Liver (tissue), 9 donors: Measurements from ENCODE around the gene NAV2. TPM values are rescaled to one million over a fixed set of nuclear protein-coding genes. Genes with fewer than 3 reads are reported as not detected.

Experiments used
- DNase-seq: peaks from one replicate; pipeline ENCODE4 v3.0.0-alpha.2; 2017; ENCODE audit warnings: low spot score
- H3K27ac ChIP-seq, 2 donors: one replicate each; pipeline ENCODE4 v1.7.0; 2013; ENCODE audit warnings: inconsistent platforms in 2 of 2, low read length in 2 of 2, control low read depth in 1 of 2, low read depth in 1 of 2, mild to moderate bottlenecking in 1 of 2
- H3K27me3 ChIP-seq, 4 donors: one replicate each; pipeline versions ENCODE4 v1.6.1 to v1.7.0; 2013; ENCODE audit warnings: low read length in 3 of 4, inconsistent platforms in 1 of 4, mild to moderate bottlenecking in 1 of 4, moderate library complexity in 1 of 4; ENCODE audit not compliant: control insufficient read depth in 4 of 4, insufficient read depth in 4 of 4
- H3K36me3 ChIP-seq, 4 donors: one replicate each; pipeline versions ENCODE4 v1.6.1 to v1.7.0; 2013; ENCODE audit warnings: low read length in 3 of 4, mild to moderate bottlenecking in 3 of 4, low read depth in 1 of 4, moderate library complexity in 1 of 4; ENCODE audit not compliant: control insufficient read depth in 4 of 4, insufficient read depth in 3 of 4
- H3K4me1 ChIP-seq, 4 donors: one replicate each; pipeline versions ENCODE4 v1.6.1 to v1.7.0; 2013; ENCODE audit warnings: low read length in 3 of 4, mild to moderate bottlenecking in 3 of 4, moderate library complexity in 1 of 4; ENCODE audit not compliant: control insufficient read depth in 4 of 4, insufficient read depth in 4 of 4
- H3K4me3 ChIP-seq, 3 donors: one replicate each; pipeline versions ENCODE4 v1.6.1 to v1.7.0; 2013; ENCODE audit warnings: low read length in 3 of 3, control low read depth in 1 of 3, low read depth in 1 of 3, mild to moderate bottlenecking in 1 of 3
- H3K9ac ChIP-seq, 2 donors: one replicate each; pipeline ENCODE4 v1.7.0; 2013; ENCODE audit warnings: low read length in 2 of 2, mild to moderate bottlenecking in 2 of 2, moderate library complexity in 2 of 2, control low read depth in 1 of 2, low read depth in 1 of 2
- H3K9me3 ChIP-seq, 4 donors: one replicate each; pipeline versions ENCODE4 v1.6.1 to v1.7.0; 2013; ENCODE audit warnings: low read length in 3 of 4; ENCODE audit not compliant: control insufficient read depth in 4 of 4
- EGR1 ChIP-seq, 2 donors: IDR thresholded peaks; 2 replicates each; pipeline ENCODE4 v1.6.1; 2016 to 2018; ENCODE audit warnings: antibody characterized with exemption in 2 of 2, low read depth in 2 of 2
- FOXA1 ChIP-seq: IDR thresholded peaks from 2 replicates; pipeline ENCODE4 v1.6.1; 2016; ENCODE audit warnings: antibody characterized with exemption
- FOXA2 ChIP-seq: IDR thresholded peaks from 2 replicates; pipeline ENCODE4 v1.6.1; 2016; ENCODE audit warnings: antibody characterized with exemption
- GABPA ChIP-seq, 2 donors: IDR thresholded peaks in 1 of 2; conservative IDR thresholded peaks in 1 of 2; 2 replicates each; pipeline ENCODE4 v1.6.1; 2016; ENCODE audit warnings: antibody characterized with exemption in 2 of 2, mild to moderate bottlenecking in 1 of 2, moderate library complexity in 1 of 2
- HNF4A ChIP-seq, 2 donors: conservative IDR thresholded peaks; 2 replicates each; pipeline ENCODE4 v1.6.1; 2016; ENCODE audit warnings: antibody characterized with exemption in 2 of 2, mild to moderate bottlenecking in 2 of 2
- HNF4G ChIP-seq: IDR thresholded peaks from 2 replicates; pipeline ENCODE4 v1.6.1; 2016; ENCODE audit warnings: antibody characterized with exemption
- JUND ChIP-seq, 2 donors: IDR thresholded peaks; 2 replicates each; pipeline ENCODE4 v1.6.1; 2016; ENCODE audit warnings: antibody characterized with exemption in 2 of 2
- NR2F2 ChIP-seq: IDR thresholded peaks from 2 replicates; pipeline ENCODE4 v1.6.1; 2016; ENCODE audit warnings: antibody characterized with exemption
- RAD21 ChIP-seq, 2 donors: IDR thresholded peaks; 2 replicates each; pipeline ENCODE4 v1.6.1; 2016; ENCODE audit warnings: antibody characterized with exemption in 2 of 2, mild to moderate bottlenecking in 2 of 2
- RXRA ChIP-seq, 2 donors: IDR thresholded peaks; 2 replicates each; pipeline ENCODE4 v1.6.1; 2017 to 2018; ENCODE audit warnings: antibody characterized with exemption in 2 of 2, mild to moderate bottlenecking in 1 of 2
- SP1 ChIP-seq: IDR thresholded peaks from 2 replicates; pipeline ENCODE4 v1.6.1; 2018; ENCODE audit warnings: antibody characterized with exemption, mild to moderate bottlenecking
- TAF1 ChIP-seq: conservative IDR thresholded peaks from 2 replicates; pipeline ENCODE4 v1.6.1; 2016; ENCODE audit warnings: antibody characterized with exemption, mild to moderate bottlenecking
- YY1 ChIP-seq: IDR thresholded peaks from 2 replicates; pipeline ENCODE4 v1.6.1; 2016; ENCODE audit warnings: antibody characterized with exemption, mild to moderate bottlenecking
- WGBS: extraction: QIAGEN DNeasy Blood & Tissue Kit; methylation state at CpG from one replicate; pipeline ENCODE4 v1.1.7; 2013; 5-methylcytosine and 5-hydroxymethylcytosine counted together
- polyA plus RNA-seq, 2 donors: library from polyadenylated mRNA; stranded (reverse) in 1 of 2; unstranded in 1 of 2; fragments of 200-250 nt in 1 of 2; fragments of >200 nt in 1 of 2; fragmentation: Nextera tagmentation in 1 of 2; extraction: Ambion mirVana in 1 of 2; gene quantifications; one replicate each; pipeline versions ENCODE4 v1.2.1 to v1.2.3, GENCODE V29; 2013 to 2015
- total RNA-seq, 2 donors: library from RNA; depleted of rRNA; stranded (reverse); fragments of >200 nt; gene quantifications; one replicate each; pipeline ENCODE4 v1.2.3, GENCODE V29; 2014
- TF ChIP-seq, protein P1 (sequence below): IDR thresholded peaks from 2 replicates; pipeline ENCODE4 v1.6.1; 2016; ENCODE audit warnings: antibody characterized with exemption
- TF ChIP-seq, protein P2 (sequence below): IDR thresholded peaks from 2 replicates; pipeline ENCODE4 v1.6.1; 2016; ENCODE audit warnings: antibody characterized with exemption, mild to moderate bottlenecking
- TF ChIP-seq, protein P3 (sequence below): fragments of 150-350 bp; IDR thresholded peaks from 2 replicates; pipeline ENCODE4 v1.5.1; 2017; ENCODE audit warnings: improper control_type of control experiment, low read depth, low read length; ENCODE audit not compliant: missing input control
- TF ChIP-seq, protein P4 (sequence below): IDR thresholded peaks from 2 replicates; pipeline ENCODE4 v1.6.1; 2016; ENCODE audit warnings: antibody characterized with exemption
- TF ChIP-seq, protein P5 (sequence below): IDR thresholded peaks from 2 replicates; pipeline ENCODE4 v1.6.1; 2016; ENCODE audit warnings: antibody characterized with exemption
- donor health status: healthy.
- donor health status: healthy.
- donor health status: healthy.
- donor health status: healthy.
- donor health status: healthy.

The NAV2 gene
- total and polyA plus RNA-seq, 4 donors: 6.3 to 20.5 (median 11.6) TPM

DNA sequence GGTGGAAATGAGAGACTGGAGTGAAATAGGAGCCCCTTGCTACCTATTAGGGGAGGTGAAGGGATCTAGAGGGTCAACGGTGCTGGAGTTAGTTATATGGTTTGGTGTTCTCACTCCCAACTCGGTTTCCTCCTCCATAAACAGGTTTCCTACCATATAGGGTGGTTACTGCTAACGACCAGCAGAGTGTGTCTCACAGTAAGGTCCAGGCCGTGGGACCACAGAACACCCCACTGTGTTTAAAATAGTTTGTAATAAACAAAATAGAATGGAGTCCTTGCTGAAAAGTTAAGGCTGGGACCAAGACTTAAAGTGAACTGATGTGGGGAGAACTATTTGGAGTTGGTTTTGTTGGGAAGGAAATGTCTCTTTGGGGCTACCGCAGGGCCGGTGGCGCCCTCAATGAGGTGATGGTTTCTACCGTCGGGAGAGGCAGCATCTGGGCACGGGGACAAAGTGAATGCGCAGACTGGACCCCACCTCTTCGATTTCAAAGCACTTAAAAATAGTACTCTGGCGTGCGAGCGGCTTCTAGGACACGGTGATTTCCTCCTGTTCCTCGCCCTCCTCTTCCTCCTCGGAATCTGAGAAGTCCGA, 443.1 kb downstream of the NAV2 start:
- no peak overlapping the region for H3K27ac ChIP-seq
- peaks cover 0 to 4% (median 1%) of the 10 kb centered on the region in 4 donors for H3K9me3 ChIP-seq
- H3K4me3 ChIP-seq: peak overlapping the region in 1 of 3 donors; percentile 34
- H3K9ac ChIP-seq: no peak overlapping the region
- peaks cover 8 to 32% (median 19%) of the 10 kb centered on the region in 4 donors for H3K27me3 ChIP-seq
- 11% methylated on average over 19 of the region's 19 CpGs for WGBS
- TF ChIP-seq GABPA (IDR thresholded peaks at IDR 0.05 in 1 of 2, conservative IDR thresholded peaks at IDR 0.05 in 1 of 2) (no peak), HNF4G (no peak), JUND (IDR thresholded peaks at IDR 0.05) (no peak), TAF1 (no peak), FOXA2 (no peak), SP1 (no peak), HNF4A (conservative IDR thresholded peaks at IDR 0.05) (no peak), EGR1 (IDR thresholded peaks at IDR 0.05; ENCODE audit: low read depth in 2 of 2) (no peak), FOXA1 (no peak), YY1 (no peak), RAD21 (IDR thresholded peaks at IDR 0.05) (no peak), NR2F2 (no peak), RXRA (IDR thresholded peaks at IDR 0.05) (no peak)
- TF ChIP-seq, protein P1, sequence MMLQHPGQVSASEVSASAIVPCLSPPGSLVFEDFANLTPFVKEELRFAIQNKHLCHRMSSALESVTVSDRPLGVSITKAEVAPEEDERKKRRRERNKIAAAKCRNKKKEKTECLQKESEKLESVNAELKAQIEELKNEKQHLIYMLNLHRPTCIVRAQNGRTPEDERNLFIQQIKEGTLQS: no peak
- TF ChIP-seq, protein P2, sequence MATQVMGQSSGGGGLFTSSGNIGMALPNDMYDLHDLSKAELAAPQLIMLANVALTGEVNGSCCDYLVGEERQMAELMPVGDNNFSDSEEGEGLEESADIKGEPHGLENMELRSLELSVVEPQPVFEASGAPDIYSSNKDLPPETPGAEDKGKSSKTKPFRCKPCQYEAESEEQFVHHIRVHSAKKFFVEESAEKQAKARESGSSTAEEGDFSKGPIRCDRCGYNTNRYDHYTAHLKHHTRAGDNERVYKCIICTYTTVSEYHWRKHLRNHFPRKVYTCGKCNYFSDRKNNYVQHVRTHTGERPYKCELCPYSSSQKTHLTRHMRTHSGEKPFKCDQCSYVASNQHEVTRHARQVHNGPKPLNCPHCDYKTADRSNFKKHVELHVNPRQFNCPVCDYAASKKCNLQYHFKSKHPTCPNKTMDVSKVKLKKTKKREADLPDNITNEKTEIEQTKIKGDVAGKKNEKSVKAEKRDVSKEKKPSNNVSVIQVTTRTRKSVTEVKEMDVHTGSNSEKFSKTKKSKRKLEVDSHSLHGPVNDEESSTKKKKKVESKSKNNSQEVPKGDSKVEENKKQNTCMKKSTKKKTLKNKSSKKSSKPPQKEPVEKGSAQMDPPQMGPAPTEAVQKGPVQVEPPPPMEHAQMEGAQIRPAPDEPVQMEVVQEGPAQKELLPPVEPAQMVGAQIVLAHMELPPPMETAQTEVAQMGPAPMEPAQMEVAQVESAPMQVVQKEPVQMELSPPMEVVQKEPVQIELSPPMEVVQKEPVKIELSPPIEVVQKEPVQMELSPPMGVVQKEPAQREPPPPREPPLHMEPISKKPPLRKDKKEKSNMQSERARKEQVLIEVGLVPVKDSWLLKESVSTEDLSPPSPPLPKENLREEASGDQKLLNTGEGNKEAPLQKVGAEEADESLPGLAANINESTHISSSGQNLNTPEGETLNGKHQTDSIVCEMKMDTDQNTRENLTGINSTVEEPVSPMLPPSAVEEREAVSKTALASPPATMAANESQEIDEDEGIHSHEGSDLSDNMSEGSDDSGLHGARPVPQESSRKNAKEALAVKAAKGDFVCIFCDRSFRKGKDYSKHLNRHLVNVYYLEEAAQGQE: no peak
- TF ChIP-seq, protein P3, sequence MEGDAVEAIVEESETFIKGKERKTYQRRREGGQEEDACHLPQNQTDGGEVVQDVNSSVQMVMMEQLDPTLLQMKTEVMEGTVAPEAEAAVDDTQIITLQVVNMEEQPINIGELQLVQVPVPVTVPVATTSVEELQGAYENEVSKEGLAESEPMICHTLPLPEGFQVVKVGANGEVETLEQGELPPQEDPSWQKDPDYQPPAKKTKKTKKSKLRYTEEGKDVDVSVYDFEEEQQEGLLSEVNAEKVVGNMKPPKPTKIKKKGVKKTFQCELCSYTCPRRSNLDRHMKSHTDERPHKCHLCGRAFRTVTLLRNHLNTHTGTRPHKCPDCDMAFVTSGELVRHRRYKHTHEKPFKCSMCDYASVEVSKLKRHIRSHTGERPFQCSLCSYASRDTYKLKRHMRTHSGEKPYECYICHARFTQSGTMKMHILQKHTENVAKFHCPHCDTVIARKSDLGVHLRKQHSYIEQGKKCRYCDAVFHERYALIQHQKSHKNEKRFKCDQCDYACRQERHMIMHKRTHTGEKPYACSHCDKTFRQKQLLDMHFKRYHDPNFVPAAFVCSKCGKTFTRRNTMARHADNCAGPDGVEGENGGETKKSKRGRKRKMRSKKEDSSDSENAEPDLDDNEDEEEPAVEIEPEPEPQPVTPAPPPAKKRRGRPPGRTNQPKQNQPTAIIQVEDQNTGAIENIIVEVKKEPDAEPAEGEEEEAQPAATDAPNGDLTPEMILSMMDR: no peak
- TF ChIP-seq, protein P4, sequence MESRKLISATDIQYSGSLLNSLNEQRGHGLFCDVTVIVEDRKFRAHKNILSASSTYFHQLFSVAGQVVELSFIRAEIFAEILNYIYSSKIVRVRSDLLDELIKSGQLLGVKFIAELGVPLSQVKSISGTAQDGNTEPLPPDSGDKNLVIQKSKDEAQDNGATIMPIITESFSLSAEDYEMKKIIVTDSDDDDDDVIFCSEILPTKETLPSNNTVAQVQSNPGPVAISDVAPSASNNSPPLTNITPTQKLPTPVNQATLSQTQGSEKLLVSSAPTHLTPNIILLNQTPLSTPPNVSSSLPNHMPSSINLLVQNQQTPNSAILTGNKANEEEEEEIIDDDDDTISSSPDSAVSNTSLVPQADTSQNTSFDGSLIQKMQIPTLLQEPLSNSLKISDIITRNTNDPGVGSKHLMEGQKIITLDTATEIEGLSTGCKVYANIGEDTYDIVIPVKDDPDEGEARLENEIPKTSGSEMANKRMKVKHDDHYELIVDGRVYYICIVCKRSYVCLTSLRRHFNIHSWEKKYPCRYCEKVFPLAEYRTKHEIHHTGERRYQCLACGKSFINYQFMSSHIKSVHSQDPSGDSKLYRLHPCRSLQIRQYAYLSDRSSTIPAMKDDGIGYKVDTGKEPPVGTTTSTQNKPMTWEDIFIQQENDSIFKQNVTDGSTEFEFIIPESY: no peak
- TF ChIP-seq, protein P5, sequence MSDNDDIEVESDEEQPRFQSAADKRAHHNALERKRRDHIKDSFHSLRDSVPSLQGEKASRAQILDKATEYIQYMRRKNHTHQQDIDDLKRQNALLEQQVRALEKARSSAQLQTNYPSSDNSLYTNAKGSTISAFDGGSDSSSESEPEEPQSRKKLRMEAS: no peak
- no peaks in the 10 kb centered on the region for H3K36me3 ChIP-seq
- peaks cover 7 to 14% (median 9%) of the 10 kb centered on the region in 4 donors for H3K4me1 ChIP-seq
- DNase-seq: no peak
